Fibroblast of villous mesenchyme (primary cell): Measurements from ENCODE around the gene CEMIP2. TPM values are rescaled to one million over a fixed set of nuclear protein-coding genes. Genes with fewer than 3 reads are reported as not detected.

Experiments used
- DNase-seq: peaks from one replicate; pipeline ENCODE4 v3.0.0-alpha.2; 2010; ENCODE audit warnings: low read depth
- H3K4me3 ChIP-seq: 2 replicates; pipeline ENCODE4 v1.5.1; 2011; ENCODE audit warnings: low read depth, mild to moderate bottlenecking, low read length
- CTCF ChIP-seq: IDR thresholded peaks from 2 replicates; pipeline ENCODE4 v1.5.1; 2012; ENCODE audit warnings: low read depth, mild to moderate bottlenecking, low read length; ENCODE audit not compliant: insufficient read depth
- total RNA-seq: library from RNA; depleted of rRNA; stranded (reverse); fragments of >200 nt; gene quantifications from 2 replicates; pipeline ENCODE4 v1.2.3, GENCODE V29; 2012

CEMIP2 gene
- total RNA-seq, 1 donor: 180 TPM

GRCh38 chr9:71752352-71752751 is 16.0 kb downstream of the CEMIP2 start:
- no peak overlapping the region for H3K4me3 ChIP-seq
- no peak for TF ChIP-seq CTCF
- no peak for DNase-seq

GRCh38 chr9:71748280-71748743 is 20.0 kb downstream of the CEMIP2 start:
- no peak overlapping the region for H3K4me3 ChIP-seq
- DNase-seq: peak; percentile 73
- no peak for TF ChIP-seq CTCF

GRCh38 chr9:71747576-71747975 is 20.7 kb downstream of the CEMIP2 start:
- no peak for DNase-seq
- TF ChIP-seq CTCF: no peak
- no peak overlapping the region for H3K4me3 ChIP-seq

- TF ChIP-seq CTCF: no peak
Measured at GRCh38 chr9:71746758-71747125, 21.6 kb downstream of the CEMIP2 start.

GRCh38 chr9:71746023-71746757 is 22.1 kb downstream of the CEMIP2 start:
- no peak for DNase-seq
- H3K4me3 ChIP-seq: no peak overlapping the region
- no peak for TF ChIP-seq CTCF

More at GRCh38 chr9:71746758-71747125, 21.6 kb downstream of the CEMIP2 start:
- no peak overlapping the region for H3K4me3 ChIP-seq
- DNase-seq: no peak

GRCh38 chr9:71744754-71745521 is 23.4 kb downstream of the CEMIP2 start:
- DNase-seq: no peak
- TF ChIP-seq CTCF: no peak
- H3K4me3 ChIP-seq: no peak overlapping the region
